SK-N-SH (cell line): ENCODE results near the gene CA10. TPM values are rescaled to one million over a fixed set of nuclear protein-coding genes. Genes with fewer than 3 reads are reported as not detected.

ENCODE experiments used
- CTCF ChIA-PET: fragments of 300-600, 350-600 bp; formaldehyde crosslinking; extraction: SDS; loops from one replicate; lab custom pipeline; 2021; lab: Yijun Ruan, JAX
- POLR2A ChIA-PET: fragments of 350-600 bp; sonication (Branson Sonifier 250); formaldehyde crosslinking; extraction: SDS; loops from one replicate; lab custom pipeline; 2020; ENCODE audit warnings: antibody characterized with exemption, inconsistent platforms; lab: Yijun Ruan, JAX
- DNase-seq: peaks from one replicate; pipeline ENCODE4 v3.0.0; 2012
- H2AFZ ChIP-seq: fragments of 200-600 bp; sonication (generic); 2 replicates; pipeline ENCODE4 v1.8.1; 2016; ENCODE audit warnings: antibody characterized with exemption, mild to moderate bottlenecking, low read depth
- H3F3A ChIP-seq: fragments of 200-600 bp; sonication (generic); replicated peaks from 2 replicates; pipeline ENCODE3; 2016; ENCODE audit warnings: antibody characterized with exemption, mild to moderate bottlenecking; ENCODE audit not compliant: insufficient read depth
- H3K27ac ChIP-seq, 2 experiments: fragments of 200-500 bp in 1 of 2; fragments of 200-600 bp in 1 of 2; sonication (Bioruptor generic) in 1 of 2; sonication (generic), shearing (Covaris generic) in 1 of 2; 2 replicates each; pipeline versions ENCODE4 v1.5.1 to v1.6.1; 2014 to 2016; ENCODE audit warnings: low read depth in 2 of 2, inconsistent platforms in 1 of 2, low read length in 1 of 2, mild to moderate bottlenecking in 1 of 2, mixed read lengths in 1 of 2
- H3K27me3 ChIP-seq: fragments of 200-600 bp; sonication (generic), shearing (Covaris generic); 2 replicates; pipeline ENCODE4 v1.6.1; 2016; ENCODE audit warnings: mixed run types; ENCODE audit not compliant: insufficient read depth
- H3K36me3 ChIP-seq, 2 experiments: fragments of 200-500 bp in 1 of 2; fragments of 200-600 bp in 1 of 2; sonication (Bioruptor generic) in 1 of 2; sonication (generic) in 1 of 2; replicated peaks in 1 of 2; 2 replicates each; pipeline versions ENCODE3 to v1.5.1; 2014 to 2016; ENCODE audit warnings: low read length in 1 of 2, mild to moderate bottlenecking in 1 of 2; ENCODE audit not compliant: insufficient read depth in 2 of 2, control insufficient read depth in 1 of 2
- H3K4me1 ChIP-seq, 2 experiments: fragments of 200-500 bp in 1 of 2; fragments of 200-600 bp in 1 of 2; sonication (Bioruptor generic) in 1 of 2; sonication (generic), shearing (Covaris generic) in 1 of 2; 2 replicates each; pipeline versions ENCODE4 v1.5.1 to v1.6.1; 2014 to 2016; ENCODE audit warnings: low read depth in 1 of 2, low read length in 1 of 2, mixed run types in 1 of 2; ENCODE audit not compliant: insufficient read depth in 2 of 2, control insufficient read depth in 1 of 2
- H3K4me2 ChIP-seq: fragments of 200-600 bp; sonication (generic), shearing (Covaris generic); 2 replicates; pipeline ENCODE4 v1.6.1; 2017; ENCODE audit warnings: mixed run types
- H3K4me3 ChIP-seq, 2 experiments: fragments of 200-500 bp in 1 of 2; fragments of 200-600 bp in 1 of 2; sonication (Bioruptor generic) in 1 of 2; sonication (generic), shearing (Covaris generic) in 1 of 2; 2 replicates each; pipeline versions ENCODE4 v1.5.1 to v1.8.1; 2014 to 2016; ENCODE audit warnings: low read depth in 2 of 2, inconsistent platforms in 1 of 2, low read length in 1 of 2, mild to moderate bottlenecking in 1 of 2, mixed read lengths in 1 of 2, moderate library complexity in 1 of 2
- H3K79me2 ChIP-seq: fragments of 200-600 bp; sonication (generic); 2 replicates; pipeline ENCODE4 v1.8.1; 2017; ENCODE audit warnings: mild to moderate bottlenecking; ENCODE audit not compliant: insufficient read depth
- H3K9ac ChIP-seq: fragments of 200-600 bp; sonication (generic); 2 replicates; pipeline ENCODE4 v1.6.1; 2017; ENCODE audit warnings: mixed run types
- H3K9me2 ChIP-seq: fragments of 200-600 bp; sonication (generic); 2 replicates; pipeline ENCODE4 v1.6.1; 2017; ENCODE audit warnings: mixed run types
- H3K9me3 ChIP-seq: fragments of 200-600 bp; sonication (generic); 2 replicates; pipeline ENCODE4 v1.6.1; 2017; ENCODE audit warnings: mixed run types, mild to moderate bottlenecking, moderate library complexity
- H4K20me1 ChIP-seq: fragments of 200-600 bp; sonication (generic); 2 replicates; pipeline ENCODE4 v1.6.1; 2017; ENCODE audit warnings: mild to moderate bottlenecking, mixed run types; ENCODE audit not compliant: insufficient read depth
- CTCF ChIP-seq: fragments of 200-600 bp; sonication (generic); IDR thresholded peaks from 2 replicates; pipeline ENCODE4 v1.6.1; 2017; ENCODE audit warnings: antibody characterized with exemption, mild to moderate bottlenecking, moderate library complexity
- EZH2phosphoT487 ChIP-seq: fragments of 200-600 bp; sonication (generic); IDR thresholded peaks from 2 replicates; pipeline ENCODE4 v1.6.1; 2017; ENCODE audit warnings: low read depth, mixed run types, mild to moderate bottlenecking, antibody characterized with exemption, moderate library complexity, borderline replicate concordance
- IRF3 ChIP-seq: fragments of 150-350 bp; IDR thresholded peaks from 2 replicates; pipeline ENCODE4 v1.6.1; 2016; ENCODE audit warnings: mild to moderate bottlenecking, low read depth, low read length
- MAX ChIP-seq: IDR thresholded peaks from 2 replicates; pipeline ENCODE4 v1.4.0; 2012; ENCODE audit warnings: low read depth
- MEF2A ChIP-seq: IDR thresholded peaks from 2 replicates; pipeline ENCODE4 v1.4.0; 2012; ENCODE audit warnings: low read depth, borderline replicate concordance
- PBX3 ChIP-seq: IDR thresholded peaks from 2 replicates; pipeline ENCODE4; 2012
- RAD21 ChIP-seq: IDR thresholded peaks from 2 replicates; pipeline ENCODE4 v1.6.1; 2012; ENCODE audit warnings: mild to moderate bottlenecking, low read length
- RCOR1 ChIP-seq: fragments of 150-350 bp; IDR thresholded peaks from 2 replicates; pipeline ENCODE4 v1.6.1; 2017; ENCODE audit warnings: antibody characterized with exemption, low read length
- REST ChIP-seq: IDR thresholded peaks from 2 replicates; pipeline ENCODE4 v1.6.1; 2012; ENCODE audit warnings: mild to moderate bottlenecking, low read depth, low read length, moderate library complexity
- RFX5 ChIP-seq: IDR thresholded peaks from 2 replicates; pipeline ENCODE4 v1.6.1; 2012; ENCODE audit warnings: mild to moderate bottlenecking, improper control_type of control experiment, low read length
- RXRA ChIP-seq: IDR thresholded peaks from 2 replicates; pipeline ENCODE4 v1.4.0; 2012; ENCODE audit warnings: low read depth, mild to moderate bottlenecking, borderline replicate concordance
- SMC3 ChIP-seq: IDR thresholded peaks from 2 replicates; pipeline ENCODE4 v1.6.1; 2012; ENCODE audit warnings: low read depth, low read length, improper control_type of control experiment
- TAF1 ChIP-seq: IDR thresholded peaks from 2 replicates; pipeline ENCODE4 v1.6.1; 2012; ENCODE audit warnings: low read depth, mild to moderate bottlenecking, low read length, moderate library complexity, borderline replicate concordance
- TCF12 ChIP-seq: IDR thresholded peaks from 2 replicates; pipeline ENCODE4 v1.4.0; 2012
- TEAD4 ChIP-seq: IDR thresholded peaks from 2 replicates; pipeline ENCODE4 v1.4.0; 2012; ENCODE audit warnings: mild to moderate bottlenecking, borderline replicate concordance; ENCODE audit not compliant: insufficient read depth
- ZBTB33 ChIP-seq: IDR thresholded peaks from 2 replicates; pipeline ENCODE4 v1.4.0; 2012; ENCODE audit warnings: low read depth, borderline replicate concordance
- WGBS: methylation state at CpG from one replicate; pipeline ENCODE4 v1.1.6; 2017; ENCODE audit warnings: low lambda C conversion rate; 5-methylcytosine and 5-hydroxymethylcytosine counted together
- polyA plus RNA-seq, 3 experiments: library from polyadenylated mRNA; depleted of rRNA; stranded (reverse); fragments of >200 nt; gene quantifications; 2 replicates each; pipeline ENCODE4 v1.2.3, GENCODE V29; 2012

CA10 gene
- polyA plus RNA-seq, 1 of the 3 experiments (the other 2 are of a cell fraction) = not detected

- no peaks in the 10 kb centered on the region for H3K9me3 ChIP-seq
- H3K27ac ChIP-seq = peak overlapping the region in 1 of 2 experiments; percentile 28; a peak in 1 of 4 replicates
- no peaks in the 10 kb centered on the region for H3K9me2 ChIP-seq
- H3K79me2 ChIP-seq = no peaks in the 10 kb centered on the region
- no peaks in the 10 kb centered on the region for H3F3A ChIP-seq
- ChIA-PET POLR2A (interaction anchor here (0.6 kb wide), 1 partner anchor 104 kb away, joined by 4 read pairs; no protein-coding TSS in a partner anchor), CTCF (interaction anchor here (1.0 to 2.8 kb wide), 4 partner anchors 10 to 250 kb away, joined by 3 to 19 read pairs (median 10); no protein-coding TSS in a partner anchor)
- H3K36me3 ChIP-seq = no peaks in the 10 kb centered on the region
- no peak overlapping the region for H2AFZ ChIP-seq
- no peak overlapping the region for H3K4me3 ChIP-seq
- no peak; the same call in 1 of the 2 replicates for TF ChIP-seq CTCF
- no peak for TF ChIP-seq PBX3
- TF ChIP-seq RAD21 = peak; percentile 14; the same call in 1 of the 2 replicates
- H3K9ac ChIP-seq = no peak overlapping the region
- no peaks in the 10 kb centered on the region for H4K20me1 ChIP-seq
- no peaks in the 10 kb centered on the region for H3K27me3 ChIP-seq
- 33% methylated on average over 6 of the region's 6 CpGs for WGBS
- H3K4me1 ChIP-seq = peaks cover 0 to 11% of the 10 kb centered on the region in 2 experiments; a peak in 2 of 4 replicates
- peak; percentile 26 for DNase-seq
- H3K4me2 ChIP-seq = no peak overlapping the region
Measured at GRCh38 chr17:51857052-51857597, 301.4 kb downstream of the CA10 start.

- Histone ChIP-seq H3K9ac (no peak overlapping the region), H3K27me3 (no peaks in the 10 kb centered on the region), H3K79me2 (no peaks in the 10 kb centered on the region), H3F3A (no peaks in the 10 kb centered on the region), H3K4me1 (peaks cover 0 to 8% of the 10 kb centered on the region in 2 experiments; a peak in 1 of 4 replicates), H3K4me3 (no peak overlapping the region), H3K36me3 (no peaks in the 10 kb centered on the region), H3K9me3 (no peaks in the 10 kb centered on the region), H3K4me2 (no peak overlapping the region), H4K20me1 (no peaks in the 10 kb centered on the region), H3K27ac (no peak overlapping the region), H2AFZ (no peak overlapping the region), H3K9me2 (no peaks in the 10 kb centered on the region)
- POLR2A ChIA-PET = no interaction called here
- 72% methylated on average over 3 of the region's 3 CpGs for WGBS
- CTCF ChIA-PET = interaction anchor here (0.7 to 2.5 kb wide), 3 partner anchors 91 to 251 kb away, joined by 3 to 15 read pairs (median 5); no protein-coding TSS in a partner anchor
- DNase-seq = no peak
- no peak for TF ChIP-seq SMC3
- no peak for TF ChIP-seq RCOR1
- no peak for TF ChIP-seq RAD21
- no peak for TF ChIP-seq IRF3
- TF ChIP-seq RFX5 = no peak
- TF ChIP-seq TEAD4 = no peak
- no peak for TF ChIP-seq MAX
- TF ChIP-seq EZH2phosphoT487 = no peak
- TF ChIP-seq REST = no peak
- TF ChIP-seq TAF1 = no peak
- TF ChIP-seq RXRA = no peak
- TF ChIP-seq MEF2A = no peak
- TF ChIP-seq TCF12 = no peak
- TF ChIP-seq ZBTB33 = no peak
Measured at GRCh38 chr17:51855806-51856205, 302.7 kb downstream of the CA10 start.
